ENCODE results near the gene VRK3.
"Not testable (repeated sequence)": the region's sequence is repeated elsewhere in the genome, so short reads cannot be mapped to it uniquely, and the experiment has no call there.

The VRK3 gene

GRCh38 chr19:50025022-50025793, at the start of gene VRK3:
Gene VRK3 (minus strand): TSS chr19:50025372. CDS start chr19:50016162, 9,210 bp downstream.
- H3K4me3 ChIP-seq (ENCODE audit: low read depth, low read length): peak within 1 kb of the TSS; percentile 84

- not testable (repeated sequence) for H3K4me3 ChIP-seq (ENCODE audit: low read depth, low read length)
These were observed 43.2 kb upstream of the VRK3 start for GRCh38 chr19:50068382-50068781.

GRCh38 chr19:50067575-50067974, 42.4 kb upstream of the VRK3 start:
- H3K4me3 ChIP-seq (ENCODE audit: low read depth, low read length): no peak overlapping the region

GRCh38 chr19:50065938-50066337, 40.8 kb upstream of the VRK3 start:
- H3K4me3 ChIP-seq (ENCODE audit: low read depth, low read length): no peak overlapping the region

GRCh38 chr19:50061650-50062049, 36.5 kb upstream of the VRK3 start:
- H3K4me3 ChIP-seq (ENCODE audit: low read depth, low read length): no peak overlapping the region

- H3K4me3 ChIP-seq (ENCODE audit: low read depth, low read length): no peak overlapping the region
These were observed 34.9 kb upstream of the VRK3 start for GRCh38 chr19:50060107-50060506.

GRCh38 chr19:50059045-50059444, 33.9 kb upstream of the VRK3 start:
- H3K4me3 ChIP-seq (ENCODE audit: low read depth, low read length): no peak overlapping the region

GRCh38 chr19:50058425-50058824, 33.3 kb upstream of the VRK3 start:
- no peak overlapping the region for H3K4me3 ChIP-seq (ENCODE audit: low read depth, low read length)

GRCh38 chr19:50053119-50053518, 27.9 kb upstream of the VRK3 start:
- no peak overlapping the region for H3K4me3 ChIP-seq (ENCODE audit: low read depth, low read length)

GRCh38 chr19:50051964-50052363, 26.8 kb upstream of the VRK3 start:
- no peak overlapping the region for H3K4me3 ChIP-seq (ENCODE audit: low read depth, low read length)

- not testable (repeated sequence) for H3K4me3 ChIP-seq (ENCODE audit: low read depth, low read length)
These were observed 26.2 kb upstream of the VRK3 start for GRCh38 chr19:50051228-50051895.

GRCh38 chr19:50050406-50051227, 25.4 kb upstream of the VRK3 start:
- H3K4me3 ChIP-seq (ENCODE audit: low read depth, low read length): peak overlapping the region; percentile 63

- no peak overlapping the region for H3K4me3 ChIP-seq (ENCODE audit: low read depth, low read length)
These were observed 22.5 kb upstream of the VRK3 start for GRCh38 chr19:50047671-50048070.

- H3K4me3 ChIP-seq (ENCODE audit: low read depth, low read length): no peak overlapping the region
These were observed 21.7 kb upstream of the VRK3 start for GRCh38 chr19:50046649-50047503.

- H3K4me3 ChIP-seq (ENCODE audit: low read depth, low read length): no peak overlapping the region
These were observed 19.8 kb upstream of the VRK3 start for GRCh38 chr19:50044922-50045321.

GRCh38 chr19:50043967-50044366, 18.8 kb upstream of the VRK3 start:
- no peak overlapping the region for H3K4me3 ChIP-seq (ENCODE audit: low read depth, low read length)

GRCh38 chr19:50042363-50043024, 17.3 kb upstream of the VRK3 start:
- no peak overlapping the region for H3K4me3 ChIP-seq (ENCODE audit: low read depth, low read length)

- no peak overlapping the region for H3K4me3 ChIP-seq (ENCODE audit: low read depth, low read length)
These were observed 15.8 kb upstream of the VRK3 start for GRCh38 chr19:50040967-50041366.

- H3K4me3 ChIP-seq (ENCODE audit: low read depth, low read length): no peak overlapping the region
These were observed 14.8 kb upstream of the VRK3 start for GRCh38 chr19:50039968-50040367.

- H3K4me3 ChIP-seq (ENCODE audit: low read depth, low read length): no peak overlapping the region
These were observed 11.7 kb upstream of the VRK3 start for GRCh38 chr19:50036908-50037307.
